ENCODE results near the gene EPO. TPM values are rescaled to one million over a fixed set of nuclear protein-coding genes. Genes with fewer than 3 reads are reported as not detected.
"Not testable (repeated sequence)": the region's sequence is repeated elsewhere in the genome, so short reads cannot be mapped to it uniquely, and the experiment has no call there.

Gene EPO
- total RNA-seq, 1 donor, result not detected

- Histone ChIP-seq H2AFZ (ENCODE audit: low read length) (no peak overlapping the region), H4K20me1 (ENCODE audit: insufficient read depth, low read length) (peaks cover 3% of the 10 kb centered on the region), H3K27me3 (ENCODE audit: insufficient read depth, low read length) (peaks cover 8% of the 10 kb centered on the region), H3K9me3 (ENCODE audit: low read depth, low read length) (no peaks in the 10 kb centered on the region), H3K4me3 (ENCODE audit: insufficient read depth, low read length) (no peak overlapping the region), H3K79me2 (ENCODE audit: insufficient read depth, low read length) (no peaks in the 10 kb centered on the region), H3K4me1 (ENCODE audit: insufficient read depth, low read length) (no peaks in the 10 kb centered on the region), H3K27ac (ENCODE audit: low read depth, low read length) (no peak overlapping the region), H3K4me2 (ENCODE audit: insufficient read depth, low read length) (no peak overlapping the region), H3K36me3 (ENCODE audit: insufficient read depth, low read length) (no peaks in the 10 kb centered on the region)
- DNase-seq (ENCODE audit: insufficient read length, low spot score, missing footprints), result no peak
- no peak for TF ChIP-seq CTCF (IDR thresholded peaks at IDR 0.05; ENCODE audit: extremely low read depth, low read depth, low read length)
These were observed 5.5 kb upstream of the EPO start for GRCh38 chr7:100714725-100715124.

GRCh38 chr7:100717073-100717472 is 3.2 kb upstream of the EPO start:
- DNase-seq (ENCODE audit: insufficient read length, low spot score, missing footprints); H3K4me3 ChIP-seq (ENCODE audit: insufficient read depth, low read length); H4K20me1 ChIP-seq (ENCODE audit: insufficient read depth, low read length); H3K9me3 ChIP-seq (ENCODE audit: low read depth, low read length); H3K4me1 ChIP-seq (ENCODE audit: insufficient read depth, low read length); H3K36me3 ChIP-seq (ENCODE audit: insufficient read depth, low read length); H3K27ac ChIP-seq (ENCODE audit: low read depth, low read length); H3K4me2 ChIP-seq (ENCODE audit: insufficient read depth, low read length); H3K79me2 ChIP-seq (ENCODE audit: insufficient read depth, low read length); H2AFZ ChIP-seq (ENCODE audit: low read length): not testable (repeated sequence)
- peaks cover 31% of the 10 kb centered on the region for H3K27me3 ChIP-seq (ENCODE audit: insufficient read depth, low read length)

- no peaks in the 10 kb centered on the region for H3K36me3 ChIP-seq (ENCODE audit: insufficient read depth, low read length)
- no peak overlapping the region for H3K4me3 ChIP-seq (ENCODE audit: insufficient read depth, low read length)
- H3K27me3 ChIP-seq (ENCODE audit: insufficient read depth, low read length), result peaks cover 50% of the 10 kb centered on the region
- TF ChIP-seq CTCF (IDR thresholded peaks at IDR 0.05; ENCODE audit: extremely low read depth, low read depth, low read length), result peak; percentile 42
- DNase-seq (ENCODE audit: insufficient read length, low spot score, missing footprints), result peak; percentile 85
- H3K9me3 ChIP-seq (ENCODE audit: low read depth, low read length), result no peaks in the 10 kb centered on the region
- no peak overlapping the region for H3K4me2 ChIP-seq (ENCODE audit: insufficient read depth, low read length)
- no peak overlapping the region for H3K27ac ChIP-seq (ENCODE audit: low read depth, low read length)
- H3K4me1 ChIP-seq (ENCODE audit: insufficient read depth, low read length), result no peaks in the 10 kb centered on the region
- no peak overlapping the region for H2AFZ ChIP-seq (ENCODE audit: low read length)
- no peaks in the 10 kb centered on the region for H3K79me2 ChIP-seq (ENCODE audit: insufficient read depth, low read length)
- peaks cover 3% of the 10 kb centered on the region for H4K20me1 ChIP-seq (ENCODE audit: insufficient read depth, low read length)
These were observed 567 bp upstream of the EPO start for GRCh38 chr7:100719523-100720278.

GRCh38 chr7:100720671-100721504 is 620 bp downstream of the EPO start:
- Histone ChIP-seq H3K27me3 (ENCODE audit: insufficient read depth, low read length) (peaks cover 50% of the 10 kb centered on the region), H3K9me3 (ENCODE audit: low read depth, low read length) (no peaks in the 10 kb centered on the region), H2AFZ (ENCODE audit: low read length) (no peak overlapping the region), H3K4me3 (ENCODE audit: insufficient read depth, low read length) (no peak overlapping the region), H3K27ac (ENCODE audit: low read depth, low read length) (no peak overlapping the region), H3K4me2 (ENCODE audit: insufficient read depth, low read length) (no peak overlapping the region), H3K79me2 (ENCODE audit: insufficient read depth, low read length) (no peaks in the 10 kb centered on the region), H3K36me3 (ENCODE audit: insufficient read depth, low read length) (no peaks in the 10 kb centered on the region), H4K20me1 (ENCODE audit: insufficient read depth, low read length) (peaks cover 3% of the 10 kb centered on the region), H3K4me1 (ENCODE audit: insufficient read depth, low read length) (peaks cover 1% of the 10 kb centered on the region)
- TF ChIP-seq CTCF (IDR thresholded peaks at IDR 0.05; ENCODE audit: extremely low read depth, low read depth, low read length), result no peak
- peak; percentile 86 for DNase-seq (ENCODE audit: insufficient read length, low spot score, missing footprints)

All from osteoblast (primary cell).